NCI-H1105 (cell line): ENCODE results near the gene COL27A1.
"Not testable (repeated sequence)": the region's sequence is repeated elsewhere in the genome, so short reads cannot be mapped to it uniquely, and the experiment has no call there.

Experiments used
- DNase-seq: peaks from one replicate; lab custom pipeline; 2025; lab: John Stamatoyannopoulos, UW

The COL27A1 gene

DNA sequence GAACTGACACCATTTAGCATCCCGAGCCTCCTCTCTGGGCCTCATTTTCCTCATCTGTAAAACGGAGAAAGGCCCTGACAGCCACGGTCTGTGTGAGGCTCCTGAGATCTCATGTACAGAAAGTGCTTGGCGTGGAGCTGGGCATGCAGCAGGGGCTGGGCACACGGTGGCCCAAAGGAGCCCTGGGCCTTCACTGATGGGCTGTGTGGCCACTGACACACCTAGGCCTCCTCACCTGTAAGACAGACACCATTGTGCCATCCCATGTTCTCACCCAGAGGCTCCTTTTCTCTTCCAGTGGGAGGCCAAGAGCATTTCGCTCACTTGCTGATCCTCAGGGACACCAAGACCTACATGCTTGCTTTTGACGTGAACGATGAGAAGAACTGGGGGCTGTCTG is 169.2 kb downstream of the COL27A1 start:
- DNase-seq, result no peak

DNA sequence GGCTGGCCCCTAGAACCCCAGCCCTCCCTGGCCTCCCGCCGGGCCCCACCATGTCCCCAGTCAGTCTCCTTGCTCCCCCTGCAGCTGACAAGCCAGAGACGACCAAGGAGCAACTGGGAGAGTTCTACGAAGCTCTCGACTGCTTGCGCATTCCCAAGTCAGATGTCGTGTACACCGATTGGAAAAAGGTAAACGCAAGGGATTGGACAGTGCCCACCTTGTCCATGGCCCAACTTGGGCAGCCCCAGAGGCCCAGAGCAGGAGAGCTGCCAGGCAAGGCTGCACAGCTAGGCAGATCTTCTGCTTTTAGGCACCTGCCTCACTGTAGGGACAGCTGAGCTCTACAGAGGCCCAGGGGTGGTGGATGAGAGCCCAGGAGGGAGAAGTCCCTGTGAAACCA is 169.6 kb downstream of the COL27A1 start:
- DNase-seq, result not testable (repeated sequence)

DNA sequence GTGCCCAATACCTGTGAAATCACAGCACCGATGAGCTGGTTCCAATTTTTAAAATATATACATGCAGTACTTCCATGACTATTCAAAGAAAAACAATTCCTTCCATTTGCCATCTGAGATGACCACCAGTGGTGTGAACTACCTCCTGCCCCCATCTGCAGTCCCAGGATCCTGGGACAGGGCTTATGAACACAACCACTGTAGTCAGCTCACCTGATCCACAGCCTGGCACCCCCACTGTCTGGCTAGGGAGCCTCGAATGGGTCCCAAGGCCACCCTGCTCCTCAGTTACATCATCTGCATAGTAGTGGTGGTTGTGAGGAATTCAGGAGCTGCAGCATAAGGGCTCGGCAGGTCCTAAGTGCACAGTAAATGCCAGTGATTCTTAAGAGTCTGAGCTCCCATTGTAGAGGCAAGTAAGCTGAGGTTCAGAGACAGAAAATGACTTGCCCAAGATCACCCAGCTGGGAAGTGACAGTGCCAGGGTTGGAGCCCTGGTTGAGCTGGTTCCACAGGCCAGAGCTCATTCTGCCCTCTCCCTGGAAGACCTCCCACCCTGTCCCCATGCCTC is 170.4 kb downstream of the COL27A1 start:
- not testable (repeated sequence) for DNase-seq

DNA sequence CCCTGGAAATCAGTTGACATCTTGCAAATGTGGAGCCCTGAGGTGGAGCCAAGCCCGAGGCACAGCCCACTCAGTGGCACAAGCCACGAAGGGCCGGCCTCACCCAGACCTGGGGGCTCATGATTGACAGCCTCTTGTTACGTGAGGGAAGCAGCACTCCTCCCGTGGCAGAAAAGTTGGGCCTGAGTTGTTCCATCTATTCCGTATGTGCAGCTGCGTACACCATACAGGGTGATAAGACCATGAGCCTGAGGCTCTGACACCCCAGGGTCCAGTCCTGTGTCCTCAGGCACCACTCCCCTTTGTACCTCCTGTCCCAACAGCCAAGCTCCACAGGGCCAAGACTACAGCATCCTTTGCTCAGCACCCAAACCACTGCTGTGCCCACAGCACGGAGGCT is 172.4 kb downstream of the COL27A1 start:
- DNase-seq, result no peak

DNA sequence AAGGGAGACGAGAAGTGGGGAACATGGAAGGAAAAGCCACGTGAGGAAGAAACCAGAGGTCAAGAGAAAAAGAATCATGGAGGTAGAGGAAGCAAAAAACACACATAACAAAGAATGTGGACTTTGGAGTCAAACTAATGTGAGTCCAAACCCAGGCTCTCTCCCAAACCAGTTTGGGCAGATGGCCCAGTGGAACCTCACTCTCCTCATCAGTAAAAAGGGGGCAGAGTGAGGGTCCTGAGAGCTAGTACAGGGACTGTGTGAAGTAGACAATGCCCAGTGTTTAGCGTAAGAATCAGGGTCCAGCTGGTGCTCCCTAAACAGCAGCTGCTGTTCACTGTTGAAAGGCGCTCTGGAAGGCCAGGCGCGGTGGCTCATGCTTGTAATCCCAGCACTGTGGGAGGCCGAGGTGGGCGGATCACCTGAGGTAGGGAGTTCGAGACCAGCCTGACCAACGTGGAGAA is 173.1 kb downstream of the COL27A1 start:
- DNase-seq, result not testable (repeated sequence)

DNA sequence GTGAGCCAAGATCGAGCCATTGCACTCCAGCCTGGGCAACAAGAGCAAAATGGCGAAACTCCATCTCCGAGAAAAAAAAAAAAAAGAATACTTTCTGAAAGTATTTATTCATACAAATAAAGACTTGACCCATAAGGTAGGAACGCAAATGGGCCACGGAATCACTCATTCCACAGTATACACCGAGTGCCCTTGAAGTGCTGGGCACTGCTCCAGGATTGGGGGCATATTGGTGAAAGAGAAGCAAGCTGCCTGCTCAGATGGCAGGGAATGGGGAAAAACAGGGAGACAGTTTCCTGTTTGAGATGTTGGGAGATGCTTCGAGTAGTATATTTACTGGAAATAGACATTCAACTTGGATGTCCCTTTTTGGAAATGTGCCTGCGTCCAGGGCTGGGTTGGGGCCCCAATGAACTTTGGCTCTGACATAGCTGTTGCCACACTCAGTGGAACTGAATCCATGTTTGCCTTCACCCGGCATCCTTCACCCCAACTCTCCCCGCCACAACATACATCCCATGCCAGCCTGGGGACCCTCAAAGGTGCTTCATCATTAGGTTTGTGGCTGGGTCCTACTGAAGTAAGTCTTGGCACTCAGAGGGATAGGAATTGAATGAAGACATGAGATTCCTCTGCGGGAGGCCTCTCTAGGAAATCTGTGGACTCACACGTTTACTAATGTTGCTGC is 173.7 kb downstream of the COL27A1 start:
- DNase-seq, result not testable (repeated sequence)

DNA sequence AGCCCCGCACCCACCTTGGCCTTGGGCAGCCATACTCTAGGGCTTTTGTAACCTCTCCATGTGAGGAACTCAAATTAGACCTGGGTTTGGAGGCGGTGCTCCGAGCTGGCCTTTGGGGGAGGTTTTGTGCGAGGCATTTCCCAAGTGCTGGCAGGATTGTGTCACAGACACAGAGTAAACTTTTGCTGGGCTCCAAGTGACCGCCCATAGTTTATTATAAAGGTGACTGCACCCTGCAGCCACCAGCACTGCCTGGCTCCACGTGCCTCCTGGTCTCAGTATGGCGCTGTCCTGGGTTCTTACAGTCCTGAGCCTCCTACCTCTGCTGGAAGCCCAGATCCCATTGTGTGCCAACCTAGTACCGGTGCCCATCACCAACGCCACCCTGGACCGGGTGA is 174.3 kb downstream of the COL27A1 start, which contains the start of gene ORM2:
Gene ORM2, plus strand, starts transcription at position 245 of the 398 bp plus-strand sequence. Its CDS starts 36 bp downstream, at position 281.
- not testable (repeated sequence) for DNase-seq

DNA sequence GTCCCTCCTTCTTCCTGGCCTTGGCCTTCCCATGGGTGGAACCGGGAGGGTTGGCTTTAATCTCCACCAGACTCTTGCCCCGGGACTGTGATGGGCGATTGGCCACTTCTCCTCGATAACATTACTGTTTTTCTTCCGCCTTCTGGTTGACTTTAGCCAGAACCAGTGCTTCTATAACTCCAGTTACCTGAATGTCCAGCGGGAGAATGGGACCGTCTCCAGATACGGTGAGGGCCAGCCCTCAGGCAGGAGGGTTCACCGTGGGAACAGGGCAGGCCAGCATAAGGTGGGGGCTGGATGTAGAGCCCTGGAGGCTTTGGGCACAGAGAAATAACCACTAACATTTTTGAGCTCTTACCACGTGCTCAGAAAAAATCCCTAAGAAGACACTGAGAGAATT is 175.3 kb downstream of the COL27A1 start:
- no peak for DNase-seq

DNA sequence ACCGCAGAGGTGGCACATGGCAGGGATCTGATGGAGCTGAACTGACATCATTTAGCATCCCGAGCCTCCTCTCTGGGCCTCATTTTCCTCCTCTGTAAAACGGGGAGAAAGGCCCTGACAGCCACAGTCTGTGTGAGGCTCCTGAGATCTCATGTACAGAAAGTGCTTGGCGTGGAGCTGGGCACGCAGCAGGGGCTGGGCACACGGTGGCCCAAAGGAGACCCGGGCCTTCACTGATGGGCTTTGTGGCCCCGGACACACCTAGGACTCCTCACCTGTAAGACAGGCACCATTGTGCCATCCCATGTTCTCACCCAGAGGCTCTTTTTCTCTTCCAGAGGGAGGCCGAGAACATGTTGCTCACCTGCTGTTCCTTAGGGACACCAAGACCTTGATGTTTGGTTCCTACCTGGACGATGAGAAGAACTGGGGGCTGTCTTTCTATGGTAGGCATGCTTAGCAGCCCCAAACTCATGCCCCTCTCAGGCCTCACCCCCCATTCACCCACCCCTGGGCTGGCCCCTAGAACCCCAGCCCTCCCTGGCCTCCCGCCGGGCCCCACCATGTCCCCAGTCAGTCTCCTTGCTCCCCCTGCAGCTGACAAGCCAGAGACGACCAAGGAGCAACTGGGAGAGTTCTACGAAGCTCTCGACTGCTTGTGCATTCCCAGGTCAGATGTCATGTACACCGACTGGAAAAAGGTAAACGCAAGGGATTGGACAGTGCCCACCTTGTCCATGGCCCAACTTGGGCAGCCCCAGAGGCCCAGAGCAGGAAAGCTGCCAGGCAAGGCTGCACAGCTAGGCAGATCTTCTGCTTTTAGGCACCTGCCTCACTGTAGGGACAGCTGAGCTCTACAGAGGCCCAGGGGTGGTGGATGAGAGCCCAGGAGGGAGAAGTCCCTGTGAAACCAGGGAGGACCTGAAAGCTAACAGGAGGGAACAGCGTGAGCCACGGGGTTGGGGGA is 176.2 kb downstream of the COL27A1 start:
- not testable (repeated sequence) for DNase-seq

DNA sequence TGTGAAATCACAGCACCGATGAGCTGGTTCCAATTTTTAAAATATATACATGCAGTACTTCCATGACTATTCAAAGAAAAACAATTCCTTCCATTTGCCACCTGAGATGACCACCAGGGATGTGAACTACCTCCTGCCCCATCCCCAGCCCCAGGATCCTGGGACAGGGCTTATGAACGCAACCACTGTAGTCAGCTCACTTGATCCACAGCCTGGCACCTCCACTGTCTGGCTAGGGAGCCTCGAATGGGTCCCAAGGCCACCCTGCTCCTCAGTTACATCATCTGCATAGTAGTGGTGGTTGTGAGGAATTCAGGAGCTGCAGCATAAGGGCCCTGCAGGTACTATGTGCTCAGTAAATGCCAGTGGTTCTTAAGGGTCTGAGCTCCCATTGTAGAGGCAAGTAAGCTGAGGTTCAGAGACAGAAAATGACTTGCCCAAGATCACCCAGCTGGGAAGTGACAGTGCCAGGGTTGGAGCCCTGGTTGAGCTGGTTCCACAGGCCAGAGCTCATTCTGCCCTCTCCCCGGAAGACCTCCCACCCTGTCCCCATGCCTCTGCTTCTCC is 177.2 kb downstream of the COL27A1 start:
- not testable (repeated sequence) for DNase-seq

DNA sequence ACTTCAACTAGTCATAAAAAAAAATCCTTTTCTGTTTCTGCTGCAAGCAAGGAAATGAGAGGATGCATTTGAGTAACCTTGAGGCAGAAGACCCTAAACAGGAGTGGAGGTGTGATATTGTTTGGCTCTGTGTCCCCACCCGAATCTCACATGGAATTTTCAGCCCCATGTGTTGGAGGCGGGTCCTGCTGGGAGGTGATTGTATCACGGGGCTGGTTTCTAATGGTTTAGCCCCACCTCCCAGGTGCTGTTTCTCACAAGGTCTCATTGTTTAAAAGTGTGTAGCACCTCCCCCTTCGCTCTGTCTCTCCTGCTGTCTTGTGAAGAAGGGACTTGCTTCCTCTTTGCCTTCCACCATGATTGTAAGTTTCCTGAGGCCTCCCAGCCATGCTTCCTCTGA is 178.4 kb downstream of the COL27A1 start:
- DNase-seq, result not testable (repeated sequence)

DNA sequence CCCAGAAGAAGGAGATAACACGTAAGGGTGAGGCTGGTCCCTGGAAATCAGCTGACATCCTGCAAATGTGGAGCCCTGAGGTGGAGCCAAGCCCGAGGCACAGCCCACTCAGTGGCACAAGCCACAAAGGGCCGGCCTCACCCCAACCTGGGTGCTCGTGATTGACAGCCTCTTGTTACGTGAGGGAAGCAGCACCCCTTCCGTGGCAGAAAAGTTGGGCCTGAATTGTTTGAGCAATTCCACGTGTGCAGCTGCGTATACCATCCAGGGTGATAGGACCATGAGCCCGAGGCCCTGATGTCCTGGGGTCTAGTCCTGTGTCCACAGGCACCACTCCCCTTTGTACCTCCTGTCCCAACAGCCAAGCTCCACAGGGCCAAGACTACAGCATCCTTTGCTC is 179.2 kb downstream of the COL27A1 start:
- DNase-seq, result no peak

DNA sequence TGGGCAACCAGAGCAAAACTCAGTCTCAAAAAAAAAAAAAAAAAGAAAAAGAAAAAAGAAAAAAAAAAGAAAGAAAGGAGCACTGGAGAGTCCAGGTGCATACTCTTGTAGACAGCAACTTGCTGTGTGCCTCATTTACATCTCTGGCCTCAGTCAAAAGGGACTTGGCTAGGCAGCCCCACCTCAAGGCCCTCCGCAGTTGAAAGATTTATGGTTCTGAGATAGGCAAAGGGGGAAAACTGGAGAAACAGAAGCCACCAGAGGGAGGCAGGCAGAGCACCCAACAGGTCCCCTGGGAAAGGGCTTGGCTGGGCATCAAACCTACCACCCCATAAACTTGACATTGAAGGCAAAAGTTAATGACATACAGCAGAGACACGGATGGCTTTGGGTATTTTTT is 180.4 kb downstream of the COL27A1 start:
- no peak for DNase-seq

DNA sequence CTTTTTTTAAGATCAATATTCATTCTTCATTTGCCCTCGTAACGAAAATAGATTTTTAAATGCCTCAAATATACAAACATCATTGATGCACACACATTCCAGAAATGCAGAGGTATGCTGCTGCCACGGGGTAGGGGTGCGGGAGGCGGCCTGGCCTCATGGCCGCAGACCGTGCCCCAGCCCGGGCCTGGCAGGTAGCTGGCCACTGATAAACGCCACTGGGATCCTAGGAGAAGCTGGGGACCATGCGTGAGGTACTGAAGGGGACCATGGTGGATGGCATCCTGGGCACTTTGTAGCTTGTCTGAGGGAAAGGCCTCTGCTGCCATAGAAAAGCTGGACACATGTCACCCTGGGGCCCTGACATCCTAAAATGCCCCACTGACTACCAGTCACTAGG is 180.8 kb downstream of the COL27A1 start:
- no peak for DNase-seq

DNA sequence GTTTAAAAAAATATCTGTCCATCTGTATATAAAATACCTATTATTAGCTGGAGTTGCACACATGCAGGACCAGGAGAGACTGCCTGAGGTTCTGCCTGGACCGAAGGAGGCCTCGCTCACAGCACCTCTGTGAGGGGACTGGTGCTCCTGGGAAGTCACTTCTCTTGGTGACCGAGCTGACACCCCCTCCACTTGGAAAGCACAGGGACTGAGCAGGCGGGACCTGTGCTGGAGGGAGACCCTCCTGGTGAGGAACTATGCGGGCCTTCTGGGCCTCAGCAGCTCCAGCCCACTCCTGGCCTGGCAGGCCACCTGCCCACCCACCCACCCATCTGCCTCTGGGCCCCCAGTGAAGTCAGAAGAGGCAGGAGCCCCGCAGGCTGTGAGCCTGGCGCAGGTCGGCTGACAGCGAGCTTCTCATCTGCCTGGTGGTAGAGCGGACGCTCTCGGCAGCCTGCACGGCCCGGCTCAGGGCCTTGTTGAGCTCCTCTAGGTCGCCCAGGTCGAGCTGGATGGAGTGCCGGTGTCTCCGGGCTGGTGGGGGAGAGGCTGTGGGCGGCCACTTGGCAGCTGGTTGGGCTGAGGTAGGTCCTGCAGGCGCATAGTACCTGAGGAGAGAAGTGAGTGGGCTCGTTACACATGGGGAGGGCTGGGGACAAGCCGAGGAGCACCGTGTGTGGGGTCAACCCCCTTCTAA is 181.5 kb downstream of the COL27A1 start:
- DNase-seq, result no peak

DNA sequence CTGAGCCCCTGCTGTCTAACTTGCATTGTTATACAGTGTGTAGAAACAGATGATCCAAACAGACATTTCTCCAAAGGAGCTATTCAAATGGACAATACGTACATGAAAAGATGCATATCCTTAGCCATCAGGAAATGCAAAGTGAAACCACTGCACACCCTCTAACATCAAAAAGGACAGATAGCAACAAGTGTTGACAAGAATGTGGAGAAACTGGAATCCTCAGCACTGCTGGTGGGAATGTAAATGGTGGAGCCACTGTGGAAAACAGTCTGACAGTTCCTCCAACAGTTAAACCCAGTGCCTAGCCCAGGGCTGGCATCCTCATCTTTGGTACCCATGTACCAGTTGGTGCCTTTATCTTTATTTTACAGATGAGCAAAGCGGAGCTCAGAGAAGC is 182.8 kb downstream of the COL27A1 start:
- DNase-seq, result no peak

DNA sequence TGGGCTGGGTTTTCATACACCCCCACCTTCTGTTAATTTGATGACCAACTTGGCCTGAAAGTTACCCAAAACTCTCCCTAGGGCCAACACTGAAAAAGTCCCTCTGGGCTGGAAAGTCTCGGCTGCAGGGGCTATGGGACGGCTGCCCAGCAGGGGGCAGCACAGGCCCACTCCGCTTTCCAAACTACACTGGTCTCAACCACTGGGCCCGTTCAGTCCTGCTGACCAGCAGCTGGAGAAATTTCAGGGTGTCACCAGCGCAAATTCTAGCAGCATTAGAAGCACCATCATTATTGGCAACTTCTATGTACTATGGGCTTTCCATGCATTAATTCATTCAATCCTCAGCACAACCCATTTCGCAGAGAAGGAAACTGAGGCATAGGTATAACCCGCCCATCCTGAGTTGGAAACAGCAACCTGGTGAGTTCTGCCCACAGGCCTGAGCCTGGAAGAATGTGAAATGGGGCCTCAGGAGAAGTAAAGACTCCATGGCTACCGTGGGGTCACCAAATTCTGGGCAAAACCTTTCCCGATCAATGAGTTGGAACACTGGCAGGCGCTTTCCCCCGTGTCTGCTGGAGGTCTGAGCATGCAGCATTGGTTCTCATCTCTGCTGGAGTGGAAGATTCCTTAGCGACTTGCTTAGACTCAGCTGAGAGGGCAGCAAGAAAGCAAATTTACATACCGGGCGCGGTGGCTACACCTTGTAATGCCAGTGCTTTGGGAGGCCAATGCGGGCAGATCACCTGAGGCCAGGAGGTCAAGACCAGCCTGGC is 184.0 kb downstream of the COL27A1 start:
- no peak for DNase-seq

DNA sequence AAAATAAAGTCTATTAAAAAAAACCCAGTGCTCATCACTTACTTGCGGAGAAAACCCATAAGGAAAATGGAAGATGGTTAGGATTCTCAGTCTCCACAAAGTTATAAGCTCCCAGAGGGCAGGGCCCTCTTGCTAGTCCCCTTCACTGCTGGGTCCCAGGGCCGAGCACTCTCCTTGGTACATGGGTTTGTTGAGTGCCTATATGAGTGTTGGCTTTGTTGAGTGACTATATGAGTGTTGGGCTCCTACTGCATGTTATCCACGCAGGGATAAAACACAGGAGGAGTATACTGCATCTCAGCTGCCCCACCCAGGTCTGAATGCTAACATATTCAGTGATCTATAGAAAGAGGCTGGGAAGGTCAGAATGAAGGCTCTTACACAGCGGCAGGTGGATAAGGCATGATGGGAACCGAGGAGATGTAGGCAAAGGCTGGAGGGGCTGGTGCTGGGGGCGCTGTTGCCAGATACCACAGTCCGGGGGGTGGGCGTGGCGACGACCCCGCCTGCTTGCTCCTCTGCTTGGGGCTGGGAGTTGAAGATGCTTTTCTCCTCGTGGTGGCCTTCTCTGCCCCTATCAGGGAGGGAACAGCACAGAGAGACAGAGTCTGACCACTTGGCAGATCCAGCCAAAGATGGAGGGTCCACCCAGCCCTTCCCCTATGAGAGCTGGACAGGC is 186.0 kb downstream of the COL27A1 start:
- DNase-seq, result no peak

DNA sequence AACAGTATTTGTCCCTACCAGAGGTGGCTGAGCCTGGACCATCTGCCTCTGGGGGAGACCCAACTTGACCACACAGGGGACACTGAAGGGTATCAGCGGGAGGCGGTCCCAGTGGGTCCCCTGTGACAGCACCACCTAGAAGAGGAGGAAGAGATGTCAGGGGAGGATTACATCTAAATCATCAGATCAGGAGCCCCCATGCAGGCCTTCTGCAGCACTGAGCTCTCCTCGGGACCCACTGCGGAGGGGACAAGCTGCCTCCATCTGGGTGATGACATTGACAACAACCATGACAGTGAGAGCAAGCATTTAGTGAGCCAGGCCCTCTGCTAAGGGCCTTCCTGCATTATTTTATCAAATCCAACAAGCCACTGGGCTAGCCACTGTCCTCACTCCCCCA is 186.7 kb downstream of the COL27A1 start:
- no peak for DNase-seq

DNA sequence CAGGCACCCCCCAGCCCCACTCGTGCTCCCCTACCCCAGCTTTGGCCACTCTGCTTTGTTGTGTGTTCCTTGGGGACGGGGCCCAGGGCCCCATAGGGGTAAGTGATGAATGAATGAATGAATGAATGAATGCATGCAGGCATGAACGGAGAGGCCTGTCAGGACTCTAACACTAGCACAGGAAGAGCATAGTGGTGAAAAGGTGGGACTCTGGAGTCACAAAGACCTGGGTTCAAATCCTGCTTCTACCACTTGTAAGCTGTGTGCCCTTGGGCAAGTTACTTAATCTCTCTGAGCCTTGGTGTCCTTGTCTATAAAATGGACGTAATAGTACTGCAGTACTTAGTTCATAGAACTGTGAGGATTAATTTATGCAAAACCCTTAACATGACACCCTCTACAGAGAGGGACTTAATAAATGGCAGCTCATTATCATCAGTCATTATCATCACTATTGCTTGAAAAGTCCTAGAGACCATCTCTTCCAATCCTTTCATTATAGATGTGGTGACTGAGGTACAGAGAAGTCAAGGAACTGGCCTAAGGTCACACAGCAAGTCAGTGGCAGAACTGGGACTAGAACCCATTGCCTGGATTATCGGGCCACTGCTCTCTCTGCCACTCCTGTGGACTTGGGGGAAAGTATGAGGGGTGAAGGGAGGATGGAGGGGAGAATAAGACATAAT is 187.6 kb downstream of the COL27A1 start:
- no peak for DNase-seq
